GM12892 (cell line): ENCODE results near the gene IRF2.

Experiments
- POLR2A ChIP-seq: IDR thresholded peaks from 2 replicates; pipeline ENCODE4 v1.6.1; 2011; ENCODE audit warnings: low read depth, low read length, control low read depth
- POLR2AphosphoS5 ChIP-seq: IDR thresholded peaks from 2 replicates; pipeline ENCODE4 v1.6.1; 2011; ENCODE audit warnings: low read depth, low read length, control low read depth
- TAF1 ChIP-seq: IDR thresholded peaks from 2 replicates; pipeline ENCODE4 v1.6.1; 2011; ENCODE audit warnings: low read depth, mild to moderate bottlenecking, control low read depth, low read length, borderline replicate concordance

DNA sequence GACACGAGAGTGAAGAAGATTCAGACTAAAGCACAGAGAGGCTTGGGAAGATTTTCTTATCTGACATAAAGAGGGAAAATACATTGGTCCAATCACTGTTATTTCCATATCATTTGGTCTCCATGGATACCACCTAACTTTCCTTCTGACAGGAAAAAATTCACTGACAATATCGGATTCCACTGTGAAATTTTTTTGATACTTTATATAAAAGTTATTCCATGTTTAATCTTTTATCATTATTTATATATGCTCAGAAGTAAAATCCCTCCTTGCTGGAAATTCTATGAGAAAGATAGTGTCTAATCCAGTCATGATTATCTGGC, 3.6 kb downstream of the IRF2 start:
- no peak for TF ChIP-seq POLR2A
- TF ChIP-seq POLR2AphosphoS5, result no peak; the same call in 1 of the 2 replicates
- TF ChIP-seq TAF1, result no peak
